Measurements from ENCODE around the gene FBLN1.

The FBLN1 gene

GRCh38 chr22:45649809-45650208 is 147.1 kb downstream of the FBLN1 start:
- no peak overlapping the region for H3K4me3 ChIP-seq (ENCODE audit: low read depth, low read length)
- no peak for TF ChIP-seq CTCF (IDR thresholded peaks at IDR 0.05; ENCODE audit: insufficient read depth, low read length, missing control alignments)
- ChIA-PET POLR2A (no interaction called here), CTCF (interaction anchor here (0.7 to 3.7 kb wide), 5 partner anchors 9 to 356 kb away, joined by 3 to 21 read pairs (median 6); no protein-coding TSS in a partner anchor)
- no peak for DNase-seq (ENCODE audit: low read depth, low spot score)

- TF ChIP-seq CTCF (IDR thresholded peaks at IDR 0.05; ENCODE audit: insufficient read depth, low read length, missing control alignments), result no peak
- POLR2A ChIA-PET, result no interaction called here
- H3K4me3 ChIP-seq (ENCODE audit: low read depth, low read length), result no peak overlapping the region
- DNase-seq (ENCODE audit: low read depth, low spot score), result no peak
- CTCF ChIA-PET, result interaction anchor here (2.1 to 3.7 kb wide), 3 partner anchors 8 to 213 kb away, joined by 4 to 21 read pairs (median 7); no protein-coding TSS in a partner anchor
These were observed 148.0 kb downstream of the FBLN1 start for GRCh38 chr22:45650721-45651120.

Measured in AG04449 (cell line).